Transverse colon (tissue), 4 donors: Measurements from ENCODE around the gene SRRT. TPM values are rescaled to one million over a fixed set of nuclear protein-coding genes. Genes with fewer than 3 reads are reported as not detected.
"Not testable (repeated sequence)": the region's sequence is repeated elsewhere in the genome, so short reads cannot be mapped to it uniquely, and the experiment has no call there.

Experiments used
- DNase-seq: peaks from one replicate; pipeline ENCODE4 v3.0.0-alpha.2; 2019
- H3K27ac ChIP-seq, 4 donors: fragments of 200-600 bp; sonication (generic); 2 replicates each; pipeline ENCODE4 v1.5.1; 2016 to 2018; ENCODE audit warnings: inconsistent platforms in 4 of 4
- H3K27me3 ChIP-seq: fragments of 200-600 bp; sonication (generic); 2 replicates; pipeline ENCODE4 v1.5.1; 2017; ENCODE audit warnings: inconsistent platforms
- H3K36me3 ChIP-seq, 4 donors: fragments of 200-600 bp; sonication (generic); 2 replicates each; pipeline ENCODE4 v1.5.1; 2017 to 2019; ENCODE audit warnings: inconsistent platforms in 4 of 4
- H3K4me1 ChIP-seq, 4 donors: fragments of 200-600 bp; sonication (generic); 2 replicates each; pipeline ENCODE4 v1.5.1; 2017 to 2020; ENCODE audit warnings: inconsistent platforms in 4 of 4
- H3K4me3 ChIP-seq, 4 donors: fragments of 200-600 bp; sonication (generic); 1 replicate in 1 of 4; 2 replicates in 3 of 4; pipeline versions ENCODE4 v1.5.1 to v1.6.1; 2017 to 2019; ENCODE audit warnings: inconsistent platforms in 4 of 4
- H3K9me3 ChIP-seq, 2 donors: fragments of 200-600 bp; sonication (generic); 2 replicates each; pipeline ENCODE4 v1.5.1; 2017 to 2019; ENCODE audit warnings: inconsistent platforms in 2 of 2
- EP300 ChIP-seq: sonication (generic); formaldehyde crosslinking; IDR thresholded peaks from one replicate; pipeline ENCODE4 v1.6.1; 2017; ENCODE audit warnings: antibody characterized with exemption, low read depth
- POLR2A ChIP-seq: fragments of 450-650 bp; IDR thresholded peaks from one replicate; pipeline ENCODE4 v1.6.1; 2016; ENCODE audit warnings: antibody characterized with exemption, mild to moderate bottlenecking, moderate library complexity
- POLR2AphosphoS5 ChIP-seq, 3 donors: sonication (generic); formaldehyde crosslinking; IDR thresholded peaks; one replicate each; pipeline ENCODE4 v1.6.1; 2016; ENCODE audit warnings: antibody characterized with exemption in 3 of 3
- WGBS, 2 donors: methylation state at CpG; one replicate each; pipeline ENCODE4 v1.1.5; 2018; ENCODE audit warnings: low coverage in 1 of 2; 5-methylcytosine and 5-hydroxymethylcytosine counted together
- in situ Hi-C, 4 donors: fragments of 200-750 bp; cut with MboI; loops; one replicate each; pipeline versions ENCODE4 v1.15.0 to v1.15.1; 2017; ENCODE audit warnings: low sequenced_read_pairs in 3 of 4, low pct_ligation_motif_present in 1 of 4, low pct_unique_long_range_greater_than_20kb in 1 of 4
- intact Hi-C: fragments of 100-400 bp; cut with DNase I; formaldehyde crosslinking; loops from one replicate; pipeline ENCODE4 v1.15.1; 2023; ENCODE audit warnings: low total_unique reads
- total RNA-seq, 4 donors: library from RNA; depleted of rRNA; stranded (reverse); fragments of >200 nt; gene quantifications; one replicate each; pipeline ENCODE4 v1.1.0, GENCODE V29; 2016
- TF ChIP-seq, protein P1 (sequence below), 5 experiments: fragments of 200-600 bp in 3 of 5; fragments of 450-650 bp in 2 of 5; sonication (generic) in 3 of 5; IDR thresholded peaks; 1 replicate in 2 of 5; 2 replicates in 3 of 5; pipeline ENCODE4 v1.5.1; 2016 to 2017; ENCODE audit warnings: antibody characterized with exemption in 5 of 5, inconsistent platforms in 3 of 5, mild to moderate bottlenecking in 2 of 5, moderate library complexity in 1 of 5

SRRT gene
- total RNA-seq, 4 donors from 2014 or later: 64.6 to 217 (median 103) TPM

DNA sequence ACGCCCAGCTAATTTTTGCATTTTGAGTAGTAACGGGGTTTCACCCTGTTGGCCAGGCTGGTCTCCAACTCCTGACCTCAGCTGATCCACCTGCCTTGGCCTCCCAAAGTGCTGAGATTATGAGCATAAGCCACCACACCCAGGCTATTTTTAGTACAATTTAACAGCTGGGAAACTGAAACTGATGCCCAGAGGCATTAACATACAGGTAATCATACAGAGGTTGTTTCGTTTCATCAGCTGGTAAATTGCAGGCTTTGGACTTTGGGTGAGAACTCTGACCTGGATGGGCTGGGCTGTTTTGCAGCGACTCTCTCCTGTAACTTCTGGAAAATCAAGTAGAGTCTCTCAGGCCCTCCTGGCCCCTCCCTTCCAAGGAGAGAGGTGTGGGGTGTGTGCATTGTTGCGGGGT, 27.0 kb downstream of the SRRT start:
- intact Hi-C loops: no loop called here
- TF ChIP-seq, protein P1, sequence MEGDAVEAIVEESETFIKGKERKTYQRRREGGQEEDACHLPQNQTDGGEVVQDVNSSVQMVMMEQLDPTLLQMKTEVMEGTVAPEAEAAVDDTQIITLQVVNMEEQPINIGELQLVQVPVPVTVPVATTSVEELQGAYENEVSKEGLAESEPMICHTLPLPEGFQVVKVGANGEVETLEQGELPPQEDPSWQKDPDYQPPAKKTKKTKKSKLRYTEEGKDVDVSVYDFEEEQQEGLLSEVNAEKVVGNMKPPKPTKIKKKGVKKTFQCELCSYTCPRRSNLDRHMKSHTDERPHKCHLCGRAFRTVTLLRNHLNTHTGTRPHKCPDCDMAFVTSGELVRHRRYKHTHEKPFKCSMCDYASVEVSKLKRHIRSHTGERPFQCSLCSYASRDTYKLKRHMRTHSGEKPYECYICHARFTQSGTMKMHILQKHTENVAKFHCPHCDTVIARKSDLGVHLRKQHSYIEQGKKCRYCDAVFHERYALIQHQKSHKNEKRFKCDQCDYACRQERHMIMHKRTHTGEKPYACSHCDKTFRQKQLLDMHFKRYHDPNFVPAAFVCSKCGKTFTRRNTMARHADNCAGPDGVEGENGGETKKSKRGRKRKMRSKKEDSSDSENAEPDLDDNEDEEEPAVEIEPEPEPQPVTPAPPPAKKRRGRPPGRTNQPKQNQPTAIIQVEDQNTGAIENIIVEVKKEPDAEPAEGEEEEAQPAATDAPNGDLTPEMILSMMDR (IDR thresholded peaks at IDR 0.05): peak in 1 of 5 experiments; percentile 5
- TF ChIP-seq POLR2AphosphoS5 (IDR thresholded peaks at IDR 0.05) (peak in 2 of 3 donors; percentile 68 to 76), EP300 (no peak)
- peak overlapping the region; percentile 68 to 76 (median 72) for H3K27ac ChIP-seq
- DNase-seq: peak; percentile 73
- H3K9me3 ChIP-seq: no peaks in the 10 kb centered on the region
- peaks cover 0 to 21% (median 10%) of the 10 kb centered on the region in 4 donors for H3K4me1 ChIP-seq
- H3K36me3 ChIP-seq: no peaks in the 10 kb centered on the region
- 36 to 50% methylated on average over 1 to 5 of the region's 5 CpGs for WGBS, 2 donors
- H3K27me3 ChIP-seq: peaks cover 25% of the 10 kb centered on the region
- in situ Hi-C loops: loop anchor here in 2 of 4 donors (5.0 to 10.0 kb wide), 2 partner anchors 150 to 153 kb away; no protein-coding TSS in a partner anchor
- H3K4me3 ChIP-seq: no peak overlapping the region

- no peaks in the 10 kb centered on the region for H3K36me3 ChIP-seq
- no peak overlapping the region for H3K4me3 ChIP-seq
- H3K9me3 ChIP-seq: no peaks in the 10 kb centered on the region
- H3K27me3 ChIP-seq: peaks cover 18% of the 10 kb centered on the region
- H3K27ac ChIP-seq: peak overlapping the region; percentile 66 to 76 (median 72)
- intact Hi-C loops: no loop called here
- H3K4me1 ChIP-seq: peaks cover 0 to 16% (median 4%) of the 10 kb centered on the region in 4 donors
- no peak for DNase-seq
- in situ Hi-C loops: loop anchor here in 2 of 4 donors (5.0 to 10.0 kb wide), 2 partner anchors 150 to 152 kb away; no protein-coding TSS in a partner anchor
- 83% methylated on average over 7 of the region's 7 CpGs; no CpG with 5 or more reads in 1 of the 2 donors for WGBS, 2 donors
- no peak for TF ChIP-seq EP300
- TF ChIP-seq POLR2A: no peak
- TF ChIP-seq POLR2AphosphoS5 (IDR thresholded peaks at IDR 0.05): no peak
- TF ChIP-seq, protein P1 (IDR thresholded peaks at IDR 0.05): no peak
Measured at GRCh38 chr7:100902638-100903037, 27.7 kb downstream of the SRRT start.

DNA sequence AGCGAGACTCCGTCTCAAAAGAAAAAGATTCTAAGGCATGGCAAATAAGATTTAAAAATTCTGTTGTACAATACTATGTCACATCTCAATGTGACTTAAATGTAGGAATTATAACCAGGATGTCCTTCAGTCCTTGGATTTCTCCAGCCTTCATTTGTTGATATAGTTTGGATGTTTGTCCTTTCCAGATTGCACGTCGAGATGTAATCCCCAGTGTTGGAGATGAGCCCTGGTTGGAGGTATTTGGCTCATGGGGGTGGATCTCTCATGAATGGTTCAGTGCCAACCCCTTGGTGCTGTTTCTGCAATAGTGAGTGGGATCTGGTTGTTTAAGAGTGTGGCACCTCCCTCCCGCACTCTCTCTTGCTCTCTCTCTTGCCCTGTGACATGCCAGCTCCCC, 33.6 kb downstream of the SRRT start:
- in situ Hi-C loops: loop anchor here in 1 of 4 donors (10.0 kb wide), 1 partner anchor 146 kb away; no protein-coding TSS in a partner anchor
- intact Hi-C loops: loop anchor here (5.0 kb wide), 1 partner anchor 269 kb away; no protein-coding TSS in a partner anchor
- Histone ChIP-seq H3K27me3 (no peaks in the 10 kb centered on the region), H3K36me3 (no peaks in the 10 kb centered on the region), H3K4me3 (no peak overlapping the region), H3K4me1 (peaks cover 0 to 18% (median 5%) of the 10 kb centered on the region in 4 donors), H3K27ac (no peak overlapping the region), H3K9me3 (no peaks in the 10 kb centered on the region)
- TF ChIP-seq, protein P1 (IDR thresholded peaks at IDR 0.05): no peak
- no peak for TF ChIP-seq POLR2A
- WGBS, 2 donors: 92 to 94% methylated on average over 2 to 5 of the region's 5 CpGs
- DNase-seq: no peak

- H3K27me3 ChIP-seq, H3K36me3 ChIP-seq, H3K9me3 ChIP-seq, in situ Hi-C loops, H3K4me3 ChIP-seq, intact Hi-C loops: not testable (repeated sequence)
- Histone ChIP-seq H3K27ac (peak overlapping the region; percentile 33 to 61 (median 48)), H3K4me1 (peaks cover 0 to 18% (median 5%) of the 10 kb centered on the region in 4 donors)
- WGBS, 2 donors: 31 to 53% methylated on average over 6 to 7 of the region's 7 CpGs
- peak; percentile 66 for DNase-seq
Measured at GRCh38 chr7:100910443-100910842, 35.5 kb downstream of the SRRT start.

- no peaks in the 10 kb centered on the region for H3K36me3 ChIP-seq
- H3K4me1 ChIP-seq: peaks cover 0 to 23% (median 8%) of the 10 kb centered on the region in 4 donors
- H3K27me3 ChIP-seq: no peaks in the 10 kb centered on the region
- H3K4me3 ChIP-seq: no peak overlapping the region
- in situ Hi-C loops (no loop called here), intact Hi-C loops (no loop called here)
- WGBS, 2 donors: 58 to 69% methylated on average over 3 of the region's 3 CpGs
- peak; percentile 17 for DNase-seq
- no peak for TF ChIP-seq POLR2A
- TF ChIP-seq, protein P1 (IDR thresholded peaks at IDR 0.05): no peak
- no peak for TF ChIP-seq POLR2AphosphoS5 (IDR thresholded peaks at IDR 0.05)
- TF ChIP-seq EP300: no peak
- H3K27ac ChIP-seq: peak overlapping the region in 3 of 4 donors; percentile 10 to 61 (median 33)
- no peaks in the 10 kb centered on the region for H3K9me3 ChIP-seq
Measured at GRCh38 chr7:100911484-100911883, 36.6 kb downstream of the SRRT start.
